ENCODE measurements around the gene ACTN4. TPM values are rescaled to one million over a fixed set of nuclear protein-coding genes. Genes with fewer than 3 reads are reported as not detected.
A peak's percentile ranks its signal among the peaks of the same experiment; 100 is the strongest.

Gene ACTN4
- total RNA-seq, 2 donors from 2014 or later: 181 to 204 TPM

DNA sequence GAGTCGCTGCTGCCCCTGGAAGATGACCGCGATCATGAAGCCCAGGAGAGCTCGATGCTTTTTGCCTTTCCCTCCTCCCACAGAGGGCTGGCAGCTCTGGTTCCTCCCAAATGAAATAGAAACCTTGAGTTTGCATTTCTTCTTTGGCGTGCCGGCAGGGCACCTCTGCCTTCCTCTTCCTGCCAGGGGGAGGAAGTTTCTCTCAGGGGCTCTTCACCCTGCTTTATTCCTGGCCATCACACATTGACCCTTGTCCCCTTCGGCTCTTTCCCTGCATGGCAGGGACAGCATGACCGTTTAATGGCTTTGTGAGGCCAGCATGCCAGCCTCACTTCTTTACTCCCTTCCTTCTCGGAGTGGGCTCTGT is 47.9 kb downstream of the ACTN4 start:
- ATAC-seq: no peak
- no peaks in the 10 kb centered on the region for H3K9me3 Mint-ChIP-seq
- H3K36me3 Mint-ChIP-seq: no peaks in the 10 kb centered on the region
- DNase-seq (ENCODE audit: low spot score in 2 of 2): no peak
- H3K27ac Mint-ChIP-seq: no peak overlapping the region

DNA sequence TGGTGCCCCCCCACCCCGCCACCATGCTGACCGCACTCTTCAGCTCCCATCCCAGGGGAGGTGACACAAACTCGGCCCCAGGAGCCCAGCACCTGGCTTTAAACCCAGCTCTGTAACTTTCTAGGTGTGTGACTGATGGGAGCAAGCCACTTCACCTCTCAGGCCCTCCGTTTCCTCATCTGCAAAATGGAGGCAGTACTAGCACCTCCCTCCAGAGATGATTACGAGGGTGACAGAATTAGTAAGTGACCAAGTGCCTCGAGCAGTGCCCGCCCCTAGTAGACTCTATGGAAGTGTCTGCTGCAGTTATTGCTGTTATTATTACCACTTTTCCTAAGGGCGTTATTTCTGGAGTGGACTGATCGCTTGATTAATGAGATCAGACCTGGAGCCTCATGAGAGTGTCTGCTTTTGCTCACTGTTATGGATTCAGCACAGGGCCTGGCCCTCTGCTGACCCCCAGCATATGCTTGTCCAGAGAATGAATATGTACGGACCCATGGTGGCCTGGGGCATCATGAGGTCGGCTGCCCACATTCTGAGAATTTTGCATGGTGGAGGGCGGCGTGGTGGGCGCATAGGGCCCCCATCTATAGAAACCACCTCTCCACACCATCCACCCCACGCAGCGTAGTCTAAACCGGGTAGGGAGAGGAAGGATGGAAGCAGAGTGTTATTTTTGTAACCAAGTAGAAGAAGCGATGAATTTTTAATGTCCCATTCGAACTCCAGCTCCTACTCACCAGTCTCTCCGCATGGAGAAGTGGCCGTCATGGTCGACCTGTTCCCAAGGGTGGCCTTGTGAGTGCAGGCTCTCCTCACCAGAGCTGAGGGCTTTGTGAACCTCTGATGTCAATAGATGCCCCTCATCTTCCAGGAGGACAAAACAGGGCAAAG is 48.6 kb downstream of the ACTN4 start:
- no peaks in the 10 kb centered on the region for H3K36me3 Mint-ChIP-seq
- no peak for ATAC-seq
- no peak overlapping the region for H3K27ac Mint-ChIP-seq
- DNase-seq (ENCODE audit: low spot score in 2 of 2): no peak
- H3K9me3 Mint-ChIP-seq: no peaks in the 10 kb centered on the region

DNA sequence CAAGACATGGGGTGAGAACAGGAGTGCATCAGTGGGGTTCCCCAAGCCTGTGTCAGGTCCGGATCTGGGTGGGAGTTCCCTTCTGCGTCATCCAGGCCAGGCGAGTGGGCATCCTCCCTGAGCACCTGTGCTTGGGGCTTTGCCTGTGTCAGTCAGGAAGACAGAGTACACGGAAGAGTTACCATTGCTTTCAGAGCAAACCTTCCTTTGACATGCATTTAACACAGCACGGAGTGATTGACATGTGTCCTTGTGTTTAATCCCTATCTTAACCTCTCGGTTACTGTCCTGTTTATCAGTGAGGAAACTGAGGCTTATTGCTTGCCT is 49.2 kb downstream of the ACTN4 start:
- no peak for DNase-seq (ENCODE audit: low spot score in 2 of 2)
- Mint-ChIP-seq H3K27ac (peak overlapping the region in 1 of 2 donors; percentile 65), H3K36me3 (no peaks in the 10 kb centered on the region), H3K9me3 (no peaks in the 10 kb centered on the region)
- ATAC-seq: no peak

DNA sequence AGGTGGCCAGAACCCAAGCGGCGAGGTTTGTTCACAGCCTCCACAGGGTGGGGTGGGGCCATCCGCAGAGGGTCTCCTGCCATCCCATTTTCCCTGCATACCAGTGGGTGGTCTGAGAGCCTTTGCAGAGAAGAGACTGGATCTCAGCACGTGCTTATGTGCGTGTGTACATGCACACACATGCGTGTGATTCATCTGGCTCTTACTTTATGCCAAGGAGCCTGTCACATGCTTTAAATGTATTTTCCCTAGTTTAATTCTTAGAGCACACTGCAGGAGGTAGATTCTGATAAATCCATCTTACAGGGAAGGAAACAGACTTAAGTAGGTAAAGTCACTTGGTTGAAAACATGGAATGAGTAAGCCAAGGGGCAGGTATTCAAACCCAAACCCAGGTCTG is 49.7 kb downstream of the ACTN4 start:
- Mint-ChIP-seq H3K36me3 (no peaks in the 10 kb centered on the region), H3K27ac (peak overlapping the region in 1 of 2 donors; percentile 65), H3K9me3 (no peaks in the 10 kb centered on the region)
- no peak for ATAC-seq
- DNase-seq (ENCODE audit: low spot score in 2 of 2): no peak

DNA sequence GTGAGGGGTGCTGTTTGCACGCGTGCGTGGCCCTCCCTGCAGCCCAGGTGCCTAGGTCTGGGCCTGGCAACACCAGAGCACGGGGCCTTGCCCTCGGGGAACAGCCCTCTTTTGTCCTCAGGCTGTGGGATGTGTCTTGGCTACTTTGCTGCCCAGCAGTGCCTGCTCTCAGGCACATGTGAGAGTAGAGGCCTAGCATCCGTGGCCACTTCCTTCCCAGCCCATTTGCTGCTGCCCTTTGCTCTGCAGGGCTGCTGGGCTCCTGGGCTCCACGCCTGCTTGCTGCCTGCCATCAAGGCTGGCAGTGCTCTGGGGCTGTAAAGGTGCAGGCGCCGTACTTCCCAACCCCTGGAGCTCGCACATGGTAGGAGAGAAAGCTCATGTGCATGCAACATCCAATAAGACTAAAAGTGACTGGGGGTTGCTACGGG is 50.2 kb downstream of the ACTN4 start:
- Mint-ChIP-seq H3K36me3 (no peaks in the 10 kb centered on the region), H3K9me3 (no peaks in the 10 kb centered on the region), H3K27ac (no peak overlapping the region)
- DNase-seq (ENCODE audit: low spot score in 2 of 2) (no peak), ATAC-seq (no peak)

DNA sequence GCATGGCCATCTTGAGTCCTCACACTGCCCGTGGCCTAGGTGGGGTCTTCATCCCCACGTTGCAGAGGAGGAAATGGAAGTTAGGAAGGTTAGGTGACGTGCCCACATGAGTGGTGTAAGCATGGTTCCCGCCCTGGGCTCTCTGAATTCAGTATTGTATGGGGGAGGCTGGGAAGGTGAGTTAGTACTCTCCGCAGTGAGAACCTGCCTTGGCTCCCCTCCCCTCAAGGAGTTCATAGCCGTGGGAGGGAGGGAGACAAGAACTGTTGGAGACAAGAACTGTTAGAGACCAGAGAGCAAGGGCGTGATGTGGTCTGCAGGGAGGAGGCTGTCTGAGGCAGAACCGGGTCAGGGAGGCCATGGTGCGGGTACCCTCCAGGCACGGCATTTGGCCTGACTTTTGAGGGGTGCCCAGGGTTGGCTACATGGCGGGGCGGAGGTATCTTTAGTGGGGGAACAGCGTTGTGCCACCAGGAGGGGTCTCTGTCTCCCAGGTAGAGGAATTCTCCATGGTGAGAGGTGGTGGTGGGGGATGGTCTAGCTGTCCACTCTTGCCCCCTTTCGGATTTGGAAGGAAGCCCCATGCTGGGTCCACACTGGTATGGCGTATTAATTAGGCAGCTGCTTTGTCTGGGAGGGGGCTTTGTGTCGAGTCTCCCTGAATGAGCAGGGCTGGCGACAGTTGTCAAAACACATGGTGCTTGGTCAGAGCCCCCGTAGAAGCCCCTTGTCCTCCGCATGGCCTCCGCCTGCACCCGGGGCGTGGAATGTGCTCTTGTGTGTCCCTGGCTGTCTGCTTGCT is 51.0 kb downstream of the ACTN4 start:
- no peak for DNase-seq (ENCODE audit: low spot score in 2 of 2)
- Mint-ChIP-seq H3K36me3 (no peaks in the 10 kb centered on the region), H3K9me3 (no peaks in the 10 kb centered on the region), H3K27ac (peak overlapping the region in 1 of 2 donors; percentile 50)
- ATAC-seq: no peak

DNA sequence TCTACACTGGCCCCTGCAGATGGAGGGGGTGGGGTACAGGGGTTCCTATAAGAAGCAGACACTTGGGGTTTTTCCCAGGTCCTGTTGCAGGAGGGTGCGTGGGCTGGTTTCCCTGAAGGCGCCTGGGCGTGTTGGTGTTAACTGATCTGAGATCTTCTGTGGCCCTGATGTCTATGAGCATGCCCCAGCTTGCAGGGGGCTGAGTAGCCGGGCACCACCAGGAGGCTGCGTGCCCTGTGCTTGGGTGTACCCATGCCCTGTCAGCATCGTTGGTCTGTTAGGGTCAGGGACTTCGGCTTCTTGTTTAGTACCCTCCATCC is 51.5 kb downstream of the ACTN4 start:
- peaks cover 0 to 1% of the 10 kb centered on the region in 2 donors for H3K36me3 Mint-ChIP-seq
- DNase-seq (ENCODE audit: low spot score in 2 of 2) (no peak), ATAC-seq (peak; percentile 13 to 40)
- H3K9me3 Mint-ChIP-seq: no peaks in the 10 kb centered on the region
- peak overlapping the region in 1 of 2 donors; percentile 50 for H3K27ac Mint-ChIP-seq

DNA sequence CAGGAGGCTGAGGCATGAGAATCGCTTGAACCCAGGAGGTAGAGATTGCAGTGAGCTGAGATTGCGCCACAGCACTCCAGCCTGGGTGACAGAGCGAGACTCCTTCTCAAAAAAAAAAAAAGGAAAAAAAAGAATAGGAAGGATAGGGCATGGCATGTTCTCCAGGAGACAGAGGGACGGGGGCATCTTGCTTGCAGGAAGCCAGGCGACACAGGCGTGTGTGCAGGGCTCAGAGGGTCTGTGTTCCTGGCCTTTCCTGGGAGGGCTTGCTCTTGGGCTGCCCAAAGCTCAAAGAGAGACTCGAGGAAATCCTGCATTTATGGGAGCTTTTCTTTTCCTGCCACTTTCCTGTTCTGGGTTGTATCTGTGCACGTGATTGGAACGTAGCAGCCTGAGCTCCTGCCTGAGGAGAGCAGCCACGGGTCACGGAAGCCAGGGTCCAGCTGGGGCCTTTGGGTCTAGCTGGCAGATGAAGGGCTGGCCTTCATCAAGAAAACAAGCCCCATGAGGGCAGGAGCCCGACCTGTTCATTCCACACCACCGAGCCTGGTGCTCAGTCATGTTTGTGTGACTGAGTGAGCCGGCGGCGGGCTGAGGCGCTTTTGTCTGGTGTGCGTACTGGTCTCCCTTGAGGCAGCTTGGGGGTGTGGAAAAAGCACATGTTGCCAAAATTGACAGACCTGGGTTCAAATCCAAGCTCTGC is 52.3 kb downstream of the ACTN4 start:
- H3K36me3 Mint-ChIP-seq: peaks cover 0 to 6% of the 10 kb centered on the region in 2 donors
- no peak overlapping the region for H3K27ac Mint-ChIP-seq
- ATAC-seq: no peak
- no peaks in the 10 kb centered on the region for H3K9me3 Mint-ChIP-seq
- no peak for DNase-seq (ENCODE audit: low spot score in 2 of 2)

DNA sequence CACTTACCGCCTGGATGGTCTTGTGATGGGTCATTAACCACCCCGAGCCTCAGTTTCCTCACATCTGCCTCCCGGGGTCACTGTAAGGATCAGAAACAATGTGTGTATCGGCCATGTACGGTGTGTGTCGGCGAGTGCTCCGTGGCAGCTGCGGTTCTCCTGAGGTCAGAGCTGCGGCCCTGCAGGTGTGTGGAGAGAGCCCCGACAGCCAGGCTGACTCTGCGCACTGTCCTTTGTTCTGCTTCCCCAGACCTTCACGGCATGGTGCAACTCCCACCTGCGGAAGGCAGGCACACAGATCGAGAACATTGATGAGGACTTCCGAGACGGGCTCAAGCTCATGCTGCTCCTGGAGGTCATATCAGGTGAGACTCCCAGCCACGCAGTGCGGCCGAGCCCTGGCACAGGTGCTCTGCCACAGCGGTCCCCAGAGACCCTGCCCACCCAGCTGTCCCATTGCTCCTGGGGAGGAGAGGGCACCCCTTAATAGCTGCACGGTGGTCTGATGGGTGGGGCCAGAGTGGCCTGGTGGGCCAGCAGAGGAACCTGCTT is 53.0 kb downstream of the ACTN4 start:
- ATAC-seq (no peak), DNase-seq (ENCODE audit: low spot score in 2 of 2) (no peak)
- H3K36me3 Mint-ChIP-seq: peaks cover 0 to 6% of the 10 kb centered on the region in 2 donors
- H3K9me3 Mint-ChIP-seq: no peaks in the 10 kb centered on the region
- no peak overlapping the region for H3K27ac Mint-ChIP-seq

DNA sequence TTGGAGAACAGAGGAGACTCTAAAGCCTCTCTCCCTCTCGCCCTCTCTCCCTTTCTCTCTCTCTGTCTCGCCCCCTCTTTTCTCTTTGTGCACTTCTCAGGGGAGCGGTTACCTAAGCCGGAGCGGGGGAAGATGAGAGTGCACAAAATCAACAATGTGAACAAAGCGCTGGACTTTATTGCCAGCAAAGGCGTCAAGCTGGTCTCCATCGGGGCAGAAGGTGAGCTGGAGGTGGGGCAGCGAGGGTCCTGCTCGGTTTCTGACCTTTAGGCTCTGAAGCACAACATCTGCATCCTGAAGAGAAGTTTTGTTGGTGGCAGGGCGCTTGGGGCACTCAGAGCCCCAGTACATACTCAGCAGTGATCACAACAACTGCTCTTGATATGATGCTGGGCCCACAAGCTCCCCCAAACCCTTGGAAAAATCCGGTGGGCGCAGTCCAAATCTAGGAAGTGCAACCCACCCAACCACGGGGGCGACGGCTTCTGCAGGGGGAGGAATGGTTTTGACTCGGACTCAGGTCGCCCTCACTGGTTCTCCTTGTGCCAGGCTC is 53.5 kb downstream of the ACTN4 start:
- no peak for DNase-seq (ENCODE audit: low spot score in 2 of 2)
- H3K9me3 Mint-ChIP-seq: no peaks in the 10 kb centered on the region
- peaks cover 0 to 6% of the 10 kb centered on the region in 2 donors for H3K36me3 Mint-ChIP-seq
- no peak for ATAC-seq
- H3K27ac Mint-ChIP-seq: no peak overlapping the region

DNA sequence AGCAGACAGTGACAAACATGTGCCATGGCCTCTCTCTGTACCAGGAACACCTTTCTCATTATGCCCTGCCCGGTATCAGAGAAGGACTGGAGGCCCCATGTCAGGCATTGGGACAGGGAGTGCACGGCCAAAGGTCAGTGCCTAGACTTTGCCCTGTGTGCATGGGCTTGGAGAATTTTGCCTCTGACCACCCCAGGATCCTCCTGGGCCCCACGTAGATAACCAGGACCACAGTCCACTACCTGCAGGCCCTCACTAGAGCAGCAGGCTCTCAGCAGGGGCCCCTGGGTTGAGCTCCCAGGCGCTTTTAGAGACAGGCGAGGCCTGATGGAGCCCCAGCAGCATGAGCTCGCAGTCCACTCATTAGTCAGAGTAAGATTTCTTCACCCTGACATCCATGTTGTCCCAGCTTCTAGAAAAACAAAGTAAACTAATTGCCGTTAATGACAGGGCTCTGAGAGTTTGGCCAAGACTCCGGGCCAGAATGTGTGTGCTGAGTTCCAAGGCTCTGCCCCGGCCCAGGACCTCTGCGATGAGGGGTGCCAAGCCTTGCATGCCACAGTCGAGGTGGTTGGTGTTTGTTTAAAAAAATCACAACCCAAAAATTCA is 54.1 kb downstream of the ACTN4 start:
- ATAC-seq (no peak), DNase-seq (ENCODE audit: low spot score in 2 of 2) (no peak)
- Mint-ChIP-seq H3K27ac (no peak overlapping the region), H3K9me3 (no peaks in the 10 kb centered on the region), H3K36me3 (peaks cover 0 to 7% of the 10 kb centered on the region in 2 donors)

DNA sequence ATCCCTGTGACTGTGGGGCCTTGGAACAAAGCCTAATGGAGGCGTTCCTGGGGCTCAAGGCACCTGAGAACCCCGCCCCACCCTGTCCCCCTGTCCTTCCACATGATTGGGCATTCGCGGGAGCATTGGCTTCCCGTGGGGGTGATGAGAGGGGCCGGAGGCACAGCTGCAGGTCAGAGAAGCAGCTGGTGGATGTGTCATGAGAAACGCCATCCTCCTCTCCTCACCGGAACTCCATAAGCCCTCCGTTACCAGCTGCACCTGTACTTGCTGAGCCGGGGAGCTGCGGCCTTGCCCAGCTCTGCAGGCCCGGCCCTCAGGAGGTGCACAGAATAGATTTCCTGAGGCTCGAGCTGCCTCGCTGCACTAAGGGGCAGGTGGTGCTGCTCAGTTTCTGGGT is 54.8 kb downstream of the ACTN4 start:
- H3K27ac Mint-ChIP-seq: no peak overlapping the region
- DNase-seq (ENCODE audit: low spot score in 2 of 2) (no peak), ATAC-seq (no peak)
- no peaks in the 10 kb centered on the region for H3K9me3 Mint-ChIP-seq
- peaks cover 0 to 14% of the 10 kb centered on the region in 2 donors for H3K36me3 Mint-ChIP-seq

DNA sequence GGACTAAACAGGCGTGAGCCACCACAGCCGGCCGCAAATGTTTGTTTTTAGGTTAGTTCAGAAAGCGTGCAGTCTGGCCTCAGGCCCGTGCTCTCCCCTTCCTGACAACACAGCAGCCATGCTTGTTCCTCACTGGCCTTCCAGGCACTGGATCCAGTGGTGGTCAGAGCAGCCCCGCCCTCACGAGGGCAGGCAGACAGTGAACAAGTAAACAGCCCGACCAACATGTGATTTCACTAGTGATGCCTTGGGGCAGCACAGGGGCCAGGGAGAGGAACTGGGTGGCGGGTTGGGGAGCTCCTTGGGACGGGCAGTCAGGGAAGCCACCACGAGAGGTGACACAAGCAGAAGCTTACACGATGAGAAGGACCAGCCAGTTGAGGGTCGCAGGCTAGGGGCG is 56.1 kb downstream of the ACTN4 start:
- ATAC-seq (no peak), DNase-seq (ENCODE audit: low spot score in 2 of 2) (no peak)
- Mint-ChIP-seq H3K36me3 (peaks cover 0 to 15% of the 10 kb centered on the region in 2 donors), H3K9me3 (no peaks in the 10 kb centered on the region), H3K27ac (no peak overlapping the region)

DNA sequence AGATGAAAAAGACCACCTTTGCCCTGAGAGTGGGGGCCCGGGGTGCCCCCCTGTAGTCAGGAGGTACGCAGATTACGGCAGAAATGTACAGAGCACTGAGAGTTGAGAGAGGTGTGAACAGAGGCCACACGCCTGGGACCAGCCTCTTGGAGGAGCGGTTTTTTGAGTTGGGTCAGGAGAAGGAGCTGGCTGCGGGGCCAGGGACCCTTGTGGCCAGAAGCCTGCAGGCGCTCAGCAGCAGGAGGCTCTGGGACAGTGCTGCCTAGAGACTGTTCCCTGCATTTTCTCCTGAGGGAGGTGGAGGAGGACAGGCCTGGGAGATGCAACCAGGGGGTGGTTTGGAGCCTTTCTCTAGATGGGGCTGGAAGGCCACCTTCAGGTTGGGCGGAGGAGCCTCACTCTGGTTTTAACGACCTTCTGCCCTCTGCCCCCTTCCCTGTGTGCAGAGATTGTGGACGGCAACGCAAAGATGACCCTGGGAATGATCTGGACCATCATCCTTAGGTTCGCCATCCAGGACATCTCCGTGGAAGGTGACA is 57.1 kb downstream of the ACTN4 start:
- Mint-ChIP-seq H3K27ac (peak overlapping the region in 1 of 2 donors; percentile 37), H3K36me3 (peaks cover 0 to 15% of the 10 kb centered on the region in 2 donors)
- ATAC-seq: no peak

DNA sequence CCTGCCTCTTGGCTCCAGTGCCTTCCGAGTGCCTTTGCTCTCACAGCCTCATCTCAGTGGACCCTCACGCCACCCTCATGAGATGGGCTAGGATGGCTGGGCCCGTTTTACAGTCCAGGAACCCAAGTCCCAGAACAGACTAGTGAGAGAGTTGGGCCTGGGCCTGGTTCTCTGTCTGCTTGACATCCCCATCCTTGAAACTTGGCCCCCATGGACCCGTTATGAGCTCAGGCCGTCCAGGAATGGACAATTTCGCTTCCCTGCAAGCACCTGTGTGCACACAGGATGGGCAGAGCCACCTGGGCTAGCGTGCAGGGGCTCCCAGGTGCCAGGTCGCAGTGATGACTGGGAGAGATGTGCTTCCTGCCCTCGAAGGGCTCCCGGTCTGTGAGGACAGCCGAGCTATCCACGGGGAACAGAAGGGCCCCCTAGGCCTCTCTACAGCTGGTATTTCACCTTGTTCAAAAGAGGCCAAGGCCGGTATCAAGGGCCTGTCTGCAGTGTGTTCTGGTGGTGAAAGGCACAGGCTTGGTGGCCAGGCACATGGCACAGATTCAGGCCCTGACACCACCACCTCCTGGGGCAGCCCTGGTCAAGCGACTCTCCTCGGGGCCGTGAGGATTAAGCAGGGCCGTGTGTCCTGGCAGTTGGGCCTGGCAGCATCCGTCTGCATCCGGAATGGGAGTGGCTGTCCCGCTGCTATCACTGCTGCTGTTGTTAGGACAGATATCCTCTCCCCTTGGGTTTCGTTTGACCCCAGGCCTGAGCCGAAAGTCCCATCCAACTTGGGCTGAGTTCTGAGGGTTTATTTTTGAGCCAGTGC is 58.0 kb downstream of the ACTN4 start:
- H3K27ac Mint-ChIP-seq: no peak overlapping the region
- DNase-seq (ENCODE audit: low spot score in 2 of 2) (no peak), ATAC-seq (no peak)
- H3K36me3 Mint-ChIP-seq: peaks cover 4 to 15% of the 10 kb centered on the region in 2 donors
- no peaks in the 10 kb centered on the region for H3K9me3 Mint-ChIP-seq

More for the DNA sequence above, 57.1 kb downstream of the ACTN4 start:
- DNase-seq (ENCODE audit: low spot score in 2 of 2): no peak
- H3K9me3 Mint-ChIP-seq: no peaks in the 10 kb centered on the region
